Activated CD8-positive, alpha-beta memory T cell treated with anti-CD3 and anti-CD28 coated beads, Interleukin-2, amount 50 U/mL, for 4 hours (primary cell): ENCODE measurements around the gene MED7.

Source experiments
- DNase-seq: peaks from one replicate; pipeline ENCODE4 v3.0.0-alpha.2; 2020

MED7 gene

GRCh38 chr5:157162919-157163510 is 20.4 kb upstream of the MED7 start:
- DNase-seq, result no peak

GRCh38 chr5:157161996-157162395 is 19.3 kb upstream of the MED7 start:
- DNase-seq, result no peak

GRCh38 chr5:157160001-157160400 is 17.3 kb upstream of the MED7 start:
- no peak for DNase-seq

- DNase-seq, result peak; percentile 36
These were observed 16.6 kb upstream of the MED7 start for GRCh38 chr5:157159209-157159751.

GRCh38 chr5:157157293-157157891 is 14.7 kb upstream of the MED7 start:
- no peak for DNase-seq

DNA sequence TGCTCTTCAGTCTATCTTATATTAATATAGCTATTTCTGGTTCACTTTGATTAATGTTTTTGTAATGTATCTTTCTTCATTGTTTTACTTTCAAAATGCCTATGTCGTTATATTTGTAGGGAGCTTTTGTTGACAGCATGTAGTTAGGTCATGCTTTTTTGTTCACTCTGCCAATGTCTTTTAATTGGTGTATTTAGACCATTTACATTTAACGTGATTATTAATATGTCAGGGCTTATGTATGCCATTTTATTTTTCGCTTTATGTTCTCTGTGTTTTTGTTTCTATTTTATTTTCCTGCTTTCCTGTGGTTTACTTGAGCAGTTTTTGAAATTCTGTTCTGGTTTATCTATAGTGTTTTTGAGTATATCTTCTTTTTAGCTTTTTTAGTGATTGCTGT is 12.6 kb upstream of the MED7 start:
- no peak for DNase-seq

DNA sequence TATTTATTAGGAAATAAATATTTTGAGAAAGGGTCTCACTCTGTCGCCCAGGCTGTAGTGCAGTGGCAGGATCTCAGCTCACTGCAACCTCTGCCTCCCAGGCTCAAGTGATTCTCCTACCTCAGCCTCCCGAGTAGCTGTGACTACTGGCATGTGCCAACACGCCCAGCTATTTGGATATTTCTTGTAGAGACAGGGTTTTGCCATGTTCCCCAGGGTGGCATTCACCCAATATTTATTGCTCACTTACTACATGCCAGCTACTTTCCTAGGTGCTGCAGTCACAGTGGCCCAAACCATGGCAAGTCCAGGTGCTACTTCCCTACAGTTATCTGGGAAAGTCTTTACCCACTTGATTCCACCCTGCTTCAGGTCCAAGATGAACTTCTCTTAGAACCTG is 8.3 kb upstream of the MED7 start:
- no peak for DNase-seq

GRCh38 chr5:157148734-157149615 is 6.3 kb upstream of the MED7 start:
- peak; percentile 81 for DNase-seq

GRCh38 chr5:157143127-157143971 is 684 bp upstream of the MED7 start:
- peak; percentile 28 for DNase-seq

DNA sequence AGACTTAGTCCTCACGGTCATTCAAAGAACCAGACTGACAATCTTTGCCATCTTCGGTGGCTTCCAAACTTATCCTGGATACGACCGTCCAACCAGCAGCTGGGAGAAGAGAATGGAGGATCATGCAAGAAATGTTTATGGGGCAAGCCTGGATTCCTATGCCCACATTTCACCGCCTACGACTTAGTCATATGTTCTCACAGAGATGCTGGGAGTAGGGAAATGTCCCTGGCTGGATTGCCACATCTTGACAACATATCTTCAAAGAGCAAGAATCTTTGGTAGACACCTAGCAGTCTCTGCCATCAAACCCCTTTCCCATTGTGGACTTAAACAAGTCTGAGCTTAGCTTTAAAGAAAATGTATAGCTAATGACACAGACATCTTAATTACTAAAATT is 5.0 kb downstream of the MED7 start:
- no peak for DNase-seq

GRCh38 chr5:157132281-157132612 is 10.4 kb downstream of the MED7 start:
- DNase-seq, result no peak

DNA sequence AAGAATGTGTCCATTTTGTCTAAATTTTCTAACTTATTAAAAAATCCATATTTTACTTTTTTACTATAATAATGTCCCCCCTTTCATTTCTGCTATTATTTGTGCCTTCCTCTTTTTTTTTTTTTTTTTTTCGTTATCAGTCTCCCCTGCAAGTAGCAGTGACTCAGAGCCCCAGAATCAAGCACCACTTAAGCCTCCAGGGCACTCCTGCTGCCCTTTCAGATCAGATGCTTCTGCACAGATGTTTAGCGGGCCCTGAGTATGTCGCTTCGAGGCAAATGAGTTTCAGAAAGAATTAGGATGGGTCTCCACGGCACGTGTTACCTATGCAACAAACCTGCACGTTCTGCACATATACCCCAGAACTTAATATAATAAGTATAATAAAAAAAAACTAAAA is 11.7 kb downstream of the MED7 start:
- DNase-seq, result no peak

- DNase-seq, result no peak
These were observed 21.0 kb downstream of the MED7 start for GRCh38 chr5:157121709-157122108.

DNA sequence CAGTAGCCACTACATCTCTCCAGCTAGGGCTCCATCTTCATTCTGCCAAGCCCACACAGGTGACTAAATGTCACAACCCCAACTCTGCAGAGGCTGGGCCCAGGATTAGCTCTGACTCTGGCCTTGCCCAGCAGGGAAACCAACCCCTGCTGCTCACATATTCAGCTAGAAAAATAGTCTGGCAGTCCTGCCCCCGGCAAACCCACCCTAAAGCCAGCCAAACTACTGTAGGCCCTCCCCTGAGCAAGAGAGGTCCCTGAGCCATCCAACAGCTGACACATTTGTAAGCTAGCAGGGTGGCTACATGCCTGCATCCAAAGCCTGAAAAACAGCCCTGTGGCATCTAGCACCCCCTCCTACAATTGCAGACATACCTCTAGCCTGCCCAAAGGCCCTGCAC is 22.6 kb downstream of the MED7 start:
- DNase-seq, result no peak

DNA sequence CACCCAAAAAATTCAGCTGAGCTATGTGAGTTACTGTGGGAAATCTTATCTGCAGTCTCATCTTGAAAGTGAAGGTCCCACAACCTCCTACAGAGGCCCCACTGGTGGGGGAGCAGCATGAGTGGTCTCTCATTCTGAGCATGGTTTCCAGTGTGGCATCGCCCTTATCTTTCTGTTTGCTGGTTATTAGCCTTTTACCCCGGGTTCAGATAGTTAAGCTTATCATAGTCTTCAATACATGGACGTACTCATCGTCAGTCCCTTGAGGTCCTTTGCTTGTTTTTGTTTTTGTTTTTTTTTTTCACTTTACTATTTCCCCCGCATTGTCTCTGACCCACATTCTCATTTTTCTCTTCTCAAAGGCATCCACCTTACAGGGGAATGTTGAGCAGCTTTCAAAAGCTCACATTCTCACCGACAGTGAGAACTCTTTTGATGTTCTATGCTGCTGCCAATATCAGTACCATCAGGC is 26.1 kb downstream of the MED7 start:
- no peak for DNase-seq

GRCh38 chr5:157115502-157115901 is 27.2 kb downstream of the MED7 start:
- no peak for DNase-seq

DNA sequence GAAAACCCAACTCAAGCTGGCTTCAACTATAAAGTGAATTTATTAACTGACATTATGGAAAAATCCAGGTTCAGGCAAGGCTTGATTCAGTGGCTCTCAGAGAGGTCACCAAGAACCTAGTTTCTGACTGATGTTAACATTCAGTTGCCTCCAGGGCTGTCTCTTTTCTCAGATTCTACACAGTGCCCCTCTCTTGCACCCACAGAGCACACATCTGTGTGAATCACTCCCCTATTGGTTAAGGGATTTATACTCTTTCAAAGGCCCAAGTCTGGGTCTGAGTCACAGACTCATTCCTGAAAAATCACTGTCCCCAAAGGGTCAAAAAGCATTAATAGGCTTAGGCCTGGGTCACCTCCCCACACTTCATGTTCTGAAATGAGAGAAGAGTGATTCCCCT is 27.7 kb downstream of the MED7 start:
- DNase-seq, result no peak

- DNase-seq, result no peak
These were observed 29.7 kb downstream of the MED7 start for GRCh38 chr5:157113002-157113401.

- DNase-seq, result peak; percentile 22
These were observed 32.9 kb downstream of the MED7 start for GRCh38 chr5:157109744-157110143.

DNA sequence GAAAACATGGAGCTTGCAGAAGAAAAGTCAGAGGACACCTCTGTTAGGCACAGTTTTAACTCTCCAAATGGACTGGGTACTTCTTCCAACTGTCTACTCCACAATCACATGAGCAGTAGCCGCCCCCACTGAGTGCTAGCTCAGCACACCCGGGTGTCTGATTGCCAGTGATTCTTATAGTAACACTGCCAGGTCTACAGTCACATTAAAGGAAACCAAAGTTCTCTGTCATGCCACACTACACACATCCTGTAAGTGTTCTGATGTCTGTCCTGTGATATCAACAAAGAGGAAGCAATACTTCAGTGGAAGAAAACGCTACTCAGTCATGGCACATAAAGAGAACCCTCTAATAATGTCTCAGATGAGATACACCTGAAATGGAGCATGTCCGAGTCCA is 33.7 kb downstream of the MED7 start, which contains the start of gene HAVCR2:
Gene HAVCR2 (minus strand): TSS at position 69 of the 400 bp plus-strand sequence. CDS start 61 bp downstream, at position 8.
- DNase-seq, result peak; percentile 52

DNA sequence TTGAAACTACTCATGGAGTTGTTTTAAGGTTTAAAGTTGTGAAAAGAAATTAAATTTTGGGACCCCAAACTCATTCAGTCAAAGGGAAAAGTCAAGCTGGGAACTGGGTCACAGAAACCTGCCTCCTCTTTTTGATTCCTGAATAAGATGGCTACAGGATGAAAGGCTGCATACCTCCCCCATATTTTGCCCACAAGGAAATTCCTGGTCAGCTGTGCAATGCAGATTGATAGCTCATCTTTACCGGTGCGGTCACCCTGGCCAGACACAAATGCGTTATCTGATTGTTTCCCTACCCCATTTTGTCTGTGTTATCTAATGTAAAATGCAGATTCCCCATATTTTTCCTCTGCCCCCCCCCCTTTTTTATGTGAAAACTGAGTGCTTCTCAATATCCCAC is 35.2 kb downstream of the MED7 start:
- DNase-seq, result no peak

DNA sequence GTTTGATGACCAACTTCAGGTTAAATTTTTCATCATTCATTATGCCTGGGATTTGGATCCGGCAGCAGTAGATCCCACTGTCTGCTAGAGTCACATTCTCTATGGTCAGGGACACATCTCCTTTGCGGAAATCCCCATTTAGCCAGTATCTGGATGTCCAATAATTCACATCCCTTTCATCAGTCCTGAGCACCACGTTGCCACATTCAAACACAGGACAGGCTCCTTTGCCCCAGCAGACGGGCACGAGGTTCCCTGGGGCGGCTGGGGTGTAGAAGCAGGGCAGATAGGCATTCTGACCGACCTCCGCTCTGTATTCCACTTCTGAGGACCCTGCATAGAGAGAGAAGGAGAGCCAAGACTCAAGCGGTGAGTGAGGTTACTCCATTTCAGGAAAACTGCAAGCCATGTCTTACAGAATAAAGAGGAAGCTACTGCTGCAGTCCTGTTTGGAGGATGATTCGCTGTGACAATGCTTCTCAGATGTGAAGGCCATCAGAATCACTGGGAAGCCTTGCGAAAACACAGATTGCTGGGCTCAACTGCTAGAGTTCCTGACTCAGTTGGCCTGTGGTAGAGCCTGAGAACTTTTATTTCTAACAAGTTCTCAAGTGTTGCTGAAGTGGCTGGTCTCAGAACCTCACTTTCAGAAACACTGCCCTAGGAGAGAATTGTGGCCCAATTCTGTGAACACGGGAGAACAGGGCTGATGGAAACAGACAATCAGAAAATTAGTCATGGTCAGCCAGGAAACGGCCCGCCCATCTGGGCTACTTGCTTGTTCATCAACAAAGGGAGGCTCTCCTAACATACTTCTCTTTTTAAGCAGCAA is 35.8 kb downstream of the MED7 start:
- DNase-seq, result no peak
